MM.1S (cell line): ENCODE data around the gene BACH2.

Source experiments
- EZH2phosphoT487 ChIP-seq: fragments of 300-600 bp; sonication (generic); IDR thresholded peaks from 2 replicates; pipeline ENCODE4 v1.6.1; 2018; ENCODE audit warnings: antibody characterized with exemption, low read length
- TF ChIP-seq, protein P1 (sequence below): fragments of 300-600 bp; sonication (generic); IDR thresholded peaks from 2 replicates; pipeline ENCODE4 v1.5.1; 2016; ENCODE audit warnings: antibody characterized with exemption, low read length, mixed read lengths

DNA sequence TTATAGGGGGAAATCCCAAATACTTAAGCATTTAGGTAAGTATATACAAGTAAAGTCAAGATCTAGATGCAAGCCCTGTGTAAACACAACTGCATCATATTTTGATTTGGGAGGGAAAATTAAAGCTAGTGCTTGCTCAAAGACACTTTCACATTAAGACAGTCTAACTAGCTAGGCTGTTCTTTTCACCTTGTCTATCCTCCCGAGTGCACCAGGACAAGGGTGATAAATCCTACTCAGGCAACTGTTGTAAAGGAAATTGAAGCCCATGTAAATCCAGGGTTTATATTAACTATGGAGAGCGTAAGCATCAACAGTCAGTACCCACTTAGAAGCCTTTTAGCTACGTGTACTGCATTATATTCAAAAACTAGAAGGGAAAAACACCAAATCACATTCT lies 19.3 kb upstream of the BACH2 start:
- TF ChIP-seq, protein P1, sequence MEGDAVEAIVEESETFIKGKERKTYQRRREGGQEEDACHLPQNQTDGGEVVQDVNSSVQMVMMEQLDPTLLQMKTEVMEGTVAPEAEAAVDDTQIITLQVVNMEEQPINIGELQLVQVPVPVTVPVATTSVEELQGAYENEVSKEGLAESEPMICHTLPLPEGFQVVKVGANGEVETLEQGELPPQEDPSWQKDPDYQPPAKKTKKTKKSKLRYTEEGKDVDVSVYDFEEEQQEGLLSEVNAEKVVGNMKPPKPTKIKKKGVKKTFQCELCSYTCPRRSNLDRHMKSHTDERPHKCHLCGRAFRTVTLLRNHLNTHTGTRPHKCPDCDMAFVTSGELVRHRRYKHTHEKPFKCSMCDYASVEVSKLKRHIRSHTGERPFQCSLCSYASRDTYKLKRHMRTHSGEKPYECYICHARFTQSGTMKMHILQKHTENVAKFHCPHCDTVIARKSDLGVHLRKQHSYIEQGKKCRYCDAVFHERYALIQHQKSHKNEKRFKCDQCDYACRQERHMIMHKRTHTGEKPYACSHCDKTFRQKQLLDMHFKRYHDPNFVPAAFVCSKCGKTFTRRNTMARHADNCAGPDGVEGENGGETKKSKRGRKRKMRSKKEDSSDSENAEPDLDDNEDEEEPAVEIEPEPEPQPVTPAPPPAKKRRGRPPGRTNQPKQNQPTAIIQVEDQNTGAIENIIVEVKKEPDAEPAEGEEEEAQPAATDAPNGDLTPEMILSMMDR = no peak
- no peak for TF ChIP-seq EZH2phosphoT487
